ENCODE data around the gene VIPR2.

DNA sequence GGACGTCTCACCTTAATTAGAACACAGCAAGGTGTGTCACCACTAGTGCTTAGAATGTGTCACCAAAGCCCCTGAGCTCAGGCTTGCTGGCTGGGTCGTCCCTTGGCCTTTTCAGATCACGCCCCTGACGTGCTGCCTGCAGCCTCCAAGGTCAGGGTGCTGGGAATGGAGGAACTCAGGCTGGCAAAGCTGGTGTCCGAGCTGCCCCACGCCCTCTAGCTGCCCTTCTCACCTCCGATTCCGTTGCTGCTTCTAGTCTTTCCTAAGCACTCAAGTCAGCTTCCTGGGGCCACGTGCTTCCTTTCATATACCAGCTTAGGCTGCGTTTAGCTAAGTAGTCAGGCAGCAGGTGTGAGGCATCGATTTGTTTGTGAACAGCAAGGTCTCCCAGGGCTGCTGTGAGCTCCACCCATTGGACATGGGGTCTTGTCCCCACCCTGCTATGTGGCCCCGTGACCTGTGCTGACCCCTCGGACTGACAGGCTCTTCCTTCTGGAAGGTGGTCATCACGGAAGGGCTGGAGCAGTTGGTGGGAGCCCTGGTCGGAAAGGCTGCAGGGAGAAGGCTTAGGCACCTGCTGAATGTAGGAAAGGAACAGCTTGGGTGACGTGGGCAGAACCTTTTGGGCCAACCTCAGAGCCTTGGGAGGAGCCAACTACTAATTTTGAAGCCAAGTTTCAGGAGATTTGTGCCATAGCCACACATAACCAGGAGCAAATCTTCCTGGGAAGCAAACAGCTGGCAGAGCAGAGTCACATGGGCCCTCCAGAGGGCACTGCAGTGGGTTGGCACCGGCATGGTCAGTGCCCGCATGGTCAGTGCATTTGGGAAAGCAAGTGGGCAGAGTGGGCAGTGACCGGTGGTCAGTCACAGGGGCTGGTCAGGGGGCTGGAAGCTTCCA is 28.8 kb downstream of the VIPR2 start:
- TF ChIP-seq CTCF (conservative IDR thresholded peaks at IDR 0.05) (no peak), EZH2 (IDR thresholded peaks at IDR 0.05; ENCODE audit: low read depth) (no peak)
